ENCODE measurements around the gene B4GALNT4.

- TF ChIP-seq CTCF (IDR thresholded peaks at IDR 0.05) (no peak), POLR2A (IDR thresholded peaks at IDR 0.05) (no peak)
Measured at GRCh38 chr11:416051-416756, 46.9 kb downstream of the B4GALNT4 start.
